RCC 7860 (cell line): ENCODE data around the gene SPATA16.
"Not testable (repeated sequence)": the region's sequence is repeated elsewhere in the genome, so short reads cannot be mapped to it uniquely, and the experiment has no call there.

Experiments
- DNase-seq: peaks from one replicate; pipeline ENCODE4 v3.0.0-alpha.2; 2015; ENCODE audit warnings: low spot score
- FAIRE-seq: peaks from 2 replicates; lab custom pipeline; 2012; peaks lifted over from hg19 to GRCh38; lab: Jason Lieb, UNC

SPATA16 gene

DNA sequence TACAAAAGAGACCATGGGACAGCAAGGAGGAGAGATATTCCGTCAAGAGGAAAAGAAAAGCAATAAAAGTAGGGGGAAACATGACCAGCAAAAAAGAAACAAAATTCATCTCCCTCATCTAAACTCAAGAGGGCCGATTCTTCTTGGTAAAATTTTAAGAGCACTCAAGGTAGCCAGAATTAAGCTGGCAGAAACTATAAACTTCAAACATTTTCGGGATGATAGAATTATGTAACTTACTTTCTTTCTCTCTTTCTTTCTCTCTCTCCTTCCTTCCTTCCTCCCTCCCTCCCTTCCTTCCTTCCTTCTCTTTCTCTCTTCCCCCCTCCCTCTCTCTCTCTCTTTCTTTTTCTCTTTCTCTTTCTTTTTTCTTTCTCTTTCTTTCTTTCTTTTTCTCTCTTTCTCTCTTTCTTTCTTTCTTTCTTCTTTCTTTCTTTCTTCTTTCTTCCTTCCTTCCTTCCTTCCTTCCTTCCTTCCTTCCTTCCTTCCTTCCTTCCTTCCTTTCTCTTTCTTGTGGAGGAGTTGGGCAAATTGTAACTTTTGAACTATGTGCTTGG, 180.3 kb downstream of the SPATA16 start:
- not testable (repeated sequence) for FAIRE-seq, DNase-seq

DNA sequence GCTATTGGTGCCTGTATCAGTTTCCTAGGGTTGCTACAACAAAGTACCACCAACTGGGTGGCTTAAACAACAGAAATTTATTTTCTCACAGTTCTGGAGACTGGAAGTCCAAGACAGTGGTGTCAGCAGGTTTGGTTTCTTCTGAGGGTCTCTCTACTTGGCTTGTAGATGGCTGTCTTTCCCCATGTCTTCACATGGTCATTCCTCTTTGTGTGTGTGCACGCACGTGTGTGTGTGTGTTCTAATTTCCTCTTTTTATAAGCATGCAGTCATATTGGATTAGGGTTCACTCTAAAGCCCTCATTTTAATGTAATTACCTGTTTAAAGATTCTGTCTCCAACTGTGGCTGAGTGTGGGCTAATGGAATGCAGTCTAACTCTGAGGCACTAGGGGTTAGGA, 182.5 kb downstream of the SPATA16 start:
- FAIRE-seq (no peak), DNase-seq (no peak)

GRCh38 chr3:172953571-172953970, 187.5 kb downstream of the SPATA16 start:
- FAIRE-seq (no peak), DNase-seq (no peak)

GRCh38 chr3:172951511-172951910, 189.5 kb downstream of the SPATA16 start:
- FAIRE-seq, result no peak

DNA sequence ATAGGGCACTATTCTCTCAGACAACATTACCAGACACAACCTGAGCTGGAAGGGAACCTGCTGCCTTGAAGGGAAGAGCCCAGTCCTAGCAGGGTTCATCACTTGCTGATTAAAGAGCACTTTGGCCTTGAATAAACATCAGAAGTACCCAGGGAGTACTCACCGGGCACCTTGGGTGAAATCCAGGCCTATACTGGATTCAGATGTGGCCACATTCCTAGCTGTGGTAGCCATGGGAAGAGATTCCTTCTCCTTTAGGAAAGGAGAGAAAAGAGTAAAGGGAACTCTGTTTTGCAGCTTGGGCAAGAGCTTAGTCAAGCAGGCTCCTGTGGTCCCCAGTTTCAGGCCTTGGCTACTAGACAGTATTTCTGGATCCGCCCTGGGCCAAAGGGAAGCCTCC, 195.0 kb downstream of the SPATA16 start:
- FAIRE-seq (no peak), DNase-seq (no peak)

More at GRCh38 chr3:172951511-172951910, 189.5 kb downstream of the SPATA16 start:
- no peak for DNase-seq

DNA sequence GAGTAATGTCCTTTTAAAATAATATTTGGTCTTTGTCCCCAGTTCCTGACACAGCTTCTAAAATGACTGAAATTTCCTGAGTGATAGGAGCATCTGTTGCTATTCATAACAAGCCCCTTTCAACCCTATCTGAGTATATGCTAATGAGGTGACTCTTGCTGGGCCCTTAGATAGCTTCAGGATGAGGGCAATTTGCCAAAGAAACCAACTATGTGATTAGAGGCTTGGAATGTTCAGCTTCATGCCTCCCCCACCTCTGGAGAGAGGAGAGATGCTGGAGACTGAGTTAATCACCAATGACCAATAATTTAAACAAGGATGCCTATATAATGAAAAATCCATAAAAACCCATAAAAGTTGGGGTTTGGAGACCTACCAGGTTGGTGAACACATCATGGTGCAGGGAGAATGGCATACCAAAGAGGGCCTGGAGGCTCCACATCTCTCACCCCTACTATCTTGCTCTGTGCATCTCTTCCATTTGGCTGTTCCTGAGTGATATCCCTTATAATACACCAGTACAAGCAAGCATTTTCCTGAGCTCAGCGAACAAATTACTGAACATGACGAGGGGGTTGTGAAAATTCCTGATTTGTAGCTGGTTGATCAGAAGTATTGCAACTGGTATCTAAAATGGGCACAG, 201.3 kb downstream of the SPATA16 start:
- DNase-seq, result peak; percentile 14
- no peak for FAIRE-seq

DNA sequence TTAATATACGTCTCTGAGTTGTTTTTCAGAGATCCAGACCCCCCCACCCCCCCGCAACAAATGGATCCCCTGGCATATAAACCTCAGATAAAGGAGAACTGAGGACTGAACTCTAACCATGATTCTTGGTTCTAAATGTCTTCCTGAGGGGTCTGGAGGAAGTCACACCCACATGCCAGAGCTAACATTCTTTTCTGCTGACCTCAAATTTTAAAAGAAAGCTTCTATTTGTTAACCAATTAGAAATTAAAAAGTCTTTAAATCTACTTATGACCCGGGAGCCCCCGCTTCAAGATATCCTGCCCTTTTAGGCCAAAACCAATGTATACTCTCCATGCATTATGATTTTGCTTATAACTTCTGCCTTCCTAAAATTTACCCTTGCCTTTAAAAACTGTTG, 202.2 kb downstream of the SPATA16 start:
- FAIRE-seq (no peak), DNase-seq (no peak)

- DNase-seq, result no peak
- no peak for FAIRE-seq
These were observed 209.2 kb downstream of the SPATA16 start for GRCh38 chr3:172931746-172932285.

GRCh38 chr3:172929451-172929850, 211.6 kb downstream of the SPATA16 start:
- DNase-seq, result no peak
- FAIRE-seq, result no peak

DNA sequence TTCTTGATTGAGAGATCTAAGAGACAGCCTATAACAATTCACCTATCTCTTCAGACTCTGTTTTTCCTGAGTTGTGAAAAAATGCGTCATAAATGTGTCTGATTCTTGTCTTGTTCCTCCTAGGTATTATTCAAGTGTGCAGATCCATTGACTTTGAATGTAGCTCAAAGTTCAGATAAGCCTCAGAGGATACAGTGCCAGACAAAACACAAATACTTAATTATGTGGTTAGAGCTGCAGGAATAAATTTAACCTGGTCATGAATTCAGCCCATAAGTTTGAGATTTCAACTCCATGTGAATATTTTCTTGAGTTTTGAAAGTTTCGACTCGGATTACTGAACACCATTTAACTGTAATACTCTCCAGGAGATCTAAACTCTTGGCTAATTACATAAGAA, 216.5 kb downstream of the SPATA16 start:
- FAIRE-seq, result no peak
- DNase-seq, result no peak

- FAIRE-seq, result no peak
- DNase-seq, result no peak
These were observed 221.7 kb downstream of the SPATA16 start for GRCh38 chr3:172919297-172919683.

DNA sequence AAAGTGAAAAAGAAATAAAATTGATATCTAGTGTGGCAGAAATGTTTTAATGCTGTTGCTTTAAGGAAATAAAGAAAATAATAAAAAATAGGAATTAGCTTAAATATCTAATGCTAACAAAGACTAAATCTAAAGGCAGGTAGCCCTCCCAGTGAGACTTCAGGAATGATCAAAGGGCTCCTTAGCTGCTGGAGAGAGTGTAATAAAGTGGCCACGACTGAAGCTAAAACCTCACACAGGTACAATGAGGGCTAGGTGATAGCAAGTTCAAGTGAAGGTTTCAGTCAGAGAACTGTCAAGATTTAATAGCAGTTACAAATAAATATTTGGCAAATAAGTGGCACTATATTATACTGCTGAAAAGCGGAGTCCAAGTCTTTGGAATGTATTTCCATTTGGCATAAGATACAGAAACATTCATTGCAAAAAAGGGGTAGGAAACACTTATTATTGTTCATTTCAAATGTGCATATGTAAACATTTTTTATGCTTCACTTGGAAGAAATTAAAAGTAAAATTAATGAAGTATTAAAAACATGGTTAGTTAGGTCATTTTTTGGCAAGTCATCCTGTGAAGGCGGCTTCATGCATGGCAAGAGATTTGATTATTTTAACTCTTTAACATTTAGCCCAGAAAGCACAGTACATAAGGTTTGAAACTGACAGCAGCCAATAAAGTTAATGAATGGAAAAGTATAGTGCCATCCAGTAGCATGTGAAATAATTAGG, 222.3 kb downstream of the SPATA16 start:
- FAIRE-seq (no peak), DNase-seq (no peak)

DNA sequence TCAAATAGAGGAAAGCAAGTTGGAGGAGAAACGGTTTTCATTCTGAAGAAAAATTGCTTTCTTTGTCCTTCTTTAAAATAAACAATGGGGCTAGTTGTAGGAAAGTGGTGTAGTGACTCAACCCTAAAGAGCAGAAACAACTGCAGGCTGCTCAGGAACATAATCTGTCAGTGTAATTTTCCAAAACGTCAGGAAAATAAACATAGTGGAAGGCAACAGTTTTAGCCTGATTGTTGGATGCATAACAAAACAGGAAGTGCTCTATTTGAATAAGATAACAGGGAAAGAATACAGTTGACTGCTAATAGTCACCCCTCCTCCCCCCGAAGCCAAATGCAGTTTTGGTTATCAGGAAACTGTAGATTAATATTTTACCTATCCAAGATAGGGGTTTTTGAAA, 222.9 kb downstream of the SPATA16 start:
- DNase-seq (no peak), FAIRE-seq (no peak)

DNA sequence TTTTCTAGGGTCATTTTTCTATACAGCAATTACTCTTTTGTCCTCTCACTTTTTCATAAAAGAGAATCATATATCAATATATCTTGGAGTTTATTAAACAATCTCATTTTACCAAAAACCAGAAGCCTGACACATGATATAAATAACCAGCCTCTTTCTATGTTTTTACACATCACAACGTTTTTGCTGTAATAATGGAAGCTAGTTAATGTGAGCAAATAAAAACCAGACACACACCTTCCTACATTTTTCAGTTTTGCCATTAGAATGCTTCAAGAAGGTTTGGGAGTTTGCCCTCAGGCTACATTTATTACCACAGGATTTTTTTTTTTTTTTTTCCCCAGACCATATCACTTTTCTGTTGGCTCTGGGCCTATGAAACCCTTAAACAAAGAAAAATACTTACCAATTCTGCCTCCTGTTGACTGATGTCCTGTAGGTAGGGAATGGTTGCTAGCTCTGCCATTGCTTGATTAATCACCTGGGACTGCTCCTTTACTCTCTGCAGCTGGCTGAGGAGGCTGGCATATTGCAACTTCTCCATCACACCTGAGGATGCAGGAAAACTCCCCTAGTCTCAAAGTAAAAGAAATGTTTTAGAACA, 225.0 kb downstream of the SPATA16 start:
- FAIRE-seq (no peak), DNase-seq (no peak)

GRCh38 chr3:172914854-172915253, 226.2 kb downstream of the SPATA16 start:
- FAIRE-seq (no peak), DNase-seq (no peak)

DNA sequence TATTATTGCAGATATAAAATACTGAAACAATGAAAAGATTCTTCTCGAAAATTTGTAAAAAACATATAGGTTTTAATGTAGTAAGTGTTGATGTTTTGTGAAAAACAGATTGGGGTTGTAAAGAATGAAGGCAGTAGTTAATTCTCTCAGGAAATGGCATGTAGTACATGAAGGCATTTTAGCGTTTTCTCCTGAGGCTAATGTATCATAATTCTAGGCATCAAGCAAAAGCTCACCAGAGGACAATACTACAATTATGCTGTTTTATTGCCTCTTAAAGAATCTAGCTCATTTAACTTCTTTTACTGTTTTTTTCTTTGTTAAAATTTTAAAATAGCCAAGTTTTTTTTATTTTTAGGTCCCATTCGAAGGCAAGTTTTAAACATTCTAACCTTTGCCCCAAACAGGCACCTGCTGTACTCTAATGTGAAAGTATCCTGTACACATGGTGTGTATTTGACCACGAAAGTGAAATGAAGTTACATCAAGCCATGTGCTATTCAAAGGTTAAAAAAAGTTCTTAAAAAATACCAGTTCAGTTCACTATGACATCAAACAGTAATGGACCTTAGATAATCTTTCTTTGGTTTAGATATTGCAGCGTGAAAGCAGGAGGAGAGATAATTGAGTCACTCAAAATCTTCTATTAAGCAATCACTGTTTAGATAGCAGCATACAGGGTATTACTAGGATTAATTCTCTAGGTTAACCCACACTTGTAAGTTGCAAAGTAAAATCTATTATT, 227.0 kb downstream of the SPATA16 start:
- no peak for FAIRE-seq
- no peak for DNase-seq

DNA sequence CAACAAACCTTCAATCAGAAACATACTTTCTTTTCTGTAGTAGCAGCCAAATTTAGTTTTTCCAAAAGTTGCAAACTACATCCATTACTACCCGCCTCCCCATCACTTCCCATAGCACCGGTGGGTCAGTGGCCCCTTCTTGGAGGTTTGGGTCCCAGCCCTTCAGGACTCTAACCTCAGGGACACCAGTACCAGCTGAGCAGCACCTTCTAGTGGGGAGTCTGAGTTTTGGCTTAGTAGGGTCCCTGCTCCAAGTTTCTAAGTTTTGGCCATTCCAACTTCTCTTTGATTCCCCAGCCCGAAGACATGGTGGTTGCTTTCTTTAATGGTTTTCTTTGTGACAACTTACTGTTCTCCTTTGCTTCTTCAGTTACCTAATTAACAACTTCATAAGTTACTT, 229.9 kb downstream of the SPATA16 start:
- FAIRE-seq (no peak), DNase-seq (no peak)

- FAIRE-seq (no peak), DNase-seq (no peak)
These were observed 232.2 kb downstream of the SPATA16 start for GRCh38 chr3:172908771-172909270.

DNA sequence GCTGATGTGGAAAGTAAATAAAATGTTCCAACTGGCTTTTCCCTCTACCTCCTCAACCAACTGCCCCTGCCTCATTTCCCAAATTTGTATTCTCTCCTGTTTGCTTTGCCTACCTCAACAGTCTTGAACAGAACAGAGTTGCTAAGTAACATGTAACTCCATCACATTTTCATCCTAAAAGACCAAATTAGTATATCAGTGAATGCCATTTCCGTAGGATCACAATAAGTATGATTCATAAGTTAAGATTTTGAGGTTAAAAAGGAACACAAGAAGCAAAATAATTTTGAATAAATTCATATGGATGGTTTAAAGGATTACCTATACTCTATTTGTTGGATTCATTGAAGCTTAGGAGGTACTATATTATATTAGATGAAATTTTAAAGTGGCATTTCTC, 235.6 kb downstream of the SPATA16 start:
- DNase-seq, result no peak
- FAIRE-seq, result no peak

- no peak for FAIRE-seq
- DNase-seq, result no peak
These were observed 236.2 kb downstream of the SPATA16 start for GRCh38 chr3:172904711-172905373.
